ENCODE data around the gene PLEKHA6.

DNA sequence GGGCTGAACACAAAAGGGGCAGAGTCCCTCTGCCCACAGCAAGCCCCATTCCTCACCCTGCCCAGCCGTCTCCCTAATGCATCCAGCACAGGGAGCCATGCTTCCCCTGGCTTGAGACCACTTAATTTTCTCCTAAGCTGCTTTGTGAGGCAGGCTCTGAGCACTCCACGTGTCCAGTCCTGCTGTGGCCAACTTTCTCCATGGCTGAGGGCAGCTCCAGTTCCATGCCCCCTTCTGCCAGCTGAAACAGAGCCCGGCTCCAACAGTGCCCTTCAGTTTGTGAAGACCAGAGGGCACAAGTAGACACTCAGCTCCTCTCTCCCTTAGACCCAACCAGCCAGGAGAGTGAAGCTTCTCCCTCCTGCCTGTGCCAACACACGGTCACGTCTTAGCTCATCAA lies 33.8 kb downstream of the PLEKHA6 start:
- no peak for TF ChIP-seq POLR2A (IDR thresholded peaks at IDR 0.05)
- TF ChIP-seq, protein P1, sequence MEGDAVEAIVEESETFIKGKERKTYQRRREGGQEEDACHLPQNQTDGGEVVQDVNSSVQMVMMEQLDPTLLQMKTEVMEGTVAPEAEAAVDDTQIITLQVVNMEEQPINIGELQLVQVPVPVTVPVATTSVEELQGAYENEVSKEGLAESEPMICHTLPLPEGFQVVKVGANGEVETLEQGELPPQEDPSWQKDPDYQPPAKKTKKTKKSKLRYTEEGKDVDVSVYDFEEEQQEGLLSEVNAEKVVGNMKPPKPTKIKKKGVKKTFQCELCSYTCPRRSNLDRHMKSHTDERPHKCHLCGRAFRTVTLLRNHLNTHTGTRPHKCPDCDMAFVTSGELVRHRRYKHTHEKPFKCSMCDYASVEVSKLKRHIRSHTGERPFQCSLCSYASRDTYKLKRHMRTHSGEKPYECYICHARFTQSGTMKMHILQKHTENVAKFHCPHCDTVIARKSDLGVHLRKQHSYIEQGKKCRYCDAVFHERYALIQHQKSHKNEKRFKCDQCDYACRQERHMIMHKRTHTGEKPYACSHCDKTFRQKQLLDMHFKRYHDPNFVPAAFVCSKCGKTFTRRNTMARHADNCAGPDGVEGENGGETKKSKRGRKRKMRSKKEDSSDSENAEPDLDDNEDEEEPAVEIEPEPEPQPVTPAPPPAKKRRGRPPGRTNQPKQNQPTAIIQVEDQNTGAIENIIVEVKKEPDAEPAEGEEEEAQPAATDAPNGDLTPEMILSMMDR (IDR thresholded peaks at IDR 0.05): no peak

All from right lobe of liver (tissue), 4 donors.